ENCODE results near the gene SLC25A39.
"Not testable (repeated sequence)": the region's sequence is repeated elsewhere in the genome, so short reads cannot be mapped to it uniquely, and the experiment has no call there.

Gene SLC25A39

DNA sequence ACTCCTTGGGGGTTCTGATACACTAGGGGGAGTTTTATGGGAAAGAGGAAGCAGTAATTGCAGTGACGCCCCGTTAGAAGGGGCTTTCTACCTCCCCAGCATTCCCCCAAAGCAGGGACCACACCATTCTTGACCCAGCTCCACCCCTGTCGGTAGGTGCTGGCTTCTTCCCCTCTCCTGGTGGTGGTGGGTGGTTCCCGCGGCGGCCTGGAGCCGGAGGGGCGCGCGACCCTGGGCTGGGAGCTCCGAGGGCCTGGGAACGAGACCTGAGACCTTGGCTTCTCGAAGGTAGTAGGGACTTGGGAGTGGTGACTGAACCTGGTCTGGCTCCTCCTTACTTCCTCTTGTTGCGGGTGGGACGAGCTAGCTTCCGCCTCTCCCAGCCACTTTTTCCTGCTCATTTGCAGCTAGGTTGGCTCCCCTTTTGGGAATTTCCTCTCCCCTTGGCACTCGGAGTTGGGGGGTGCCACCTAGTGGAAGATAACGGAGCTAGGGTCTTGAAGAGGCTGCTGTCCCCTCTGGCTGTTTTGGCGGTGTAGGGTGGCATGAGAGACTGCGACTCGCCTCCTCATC lies 20.9 kb upstream of the SLC25A39 start:
- Histone ChIP-seq H3K36me3 (ENCODE audit: control insufficient read depth, insufficient read depth, low read length) (peaks cover 9% of the 10 kb centered on the region), H3K4me1 (ENCODE audit: control insufficient read depth, insufficient read depth, low read length, poor library complexity, severe bottlenecking) (peaks cover 7% of the 10 kb centered on the region), H3K27ac (ENCODE audit: low read depth, low read length, severe bottlenecking) (peak overlapping the region; percentile 66), H3K4me3 (ENCODE audit: extremely low read depth, insufficient read depth, low read length, poor library complexity, severe bottlenecking) (peak overlapping the region; percentile 91), H3K9me3 (ENCODE audit: control insufficient read depth, low read length) (no peaks in the 10 kb centered on the region)
- WGBS, 2 experiments (ENCODE audit: insufficient coverage in 2 of 2) = 0% methylated on average over 5 to 8 of the region's 21 CpGs

DNA sequence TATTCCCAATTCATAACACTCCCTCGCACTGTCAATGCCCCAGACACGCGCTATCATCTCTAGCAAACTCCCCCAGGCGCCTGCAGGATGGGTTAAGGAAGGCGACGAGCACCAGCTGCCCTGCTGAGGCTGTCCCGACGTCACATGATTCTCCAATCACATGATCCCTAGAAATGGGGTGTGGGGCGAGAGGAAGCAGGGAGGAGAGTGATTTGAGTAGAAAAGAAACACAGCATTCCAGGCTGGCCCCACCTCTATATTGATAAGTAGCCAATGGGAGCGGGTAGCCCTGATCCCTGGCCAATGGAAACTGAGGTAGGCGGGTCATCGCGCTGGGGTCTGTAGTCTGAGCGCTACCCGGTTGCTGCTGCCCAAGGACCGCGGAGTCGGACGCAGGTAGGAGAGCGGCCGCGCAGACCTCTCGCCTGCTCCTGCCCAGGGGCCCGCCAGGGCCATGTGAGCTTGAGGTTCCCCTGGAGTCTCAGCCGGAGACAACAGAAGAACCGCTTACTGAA lies 20.4 kb upstream of the SLC25A39 start, which contains the start of gene GRN:
GRN (plus strand) TSS at position 364 of the 515 bp plus-strand sequence. CDS start 3,863 bp downstream, outside the sequence.
- H3K4me3 ChIP-seq (ENCODE audit: extremely low read depth, insufficient read depth, low read length, poor library complexity, severe bottlenecking) = peak within 1 kb of the TSS; percentile 91
- H3K27ac ChIP-seq (ENCODE audit: low read depth, low read length, severe bottlenecking) = peak within 1 kb of the TSS; percentile 66
- no peaks in the 10 kb centered on the region for H3K9me3 ChIP-seq (ENCODE audit: control insufficient read depth, low read length)
- peaks cover 7% of the 10 kb centered on the region for H3K4me1 ChIP-seq (ENCODE audit: control insufficient read depth, insufficient read depth, low read length, poor library complexity, severe bottlenecking)
- peaks cover 5% of the 10 kb centered on the region for H3K36me3 ChIP-seq (ENCODE audit: control insufficient read depth, insufficient read depth, low read length)
- WGBS, 2 experiments (ENCODE audit: insufficient coverage in 2 of 2) = 0 to 1% methylated on average over 15 to 20 of the region's 26 CpGs

DNA sequence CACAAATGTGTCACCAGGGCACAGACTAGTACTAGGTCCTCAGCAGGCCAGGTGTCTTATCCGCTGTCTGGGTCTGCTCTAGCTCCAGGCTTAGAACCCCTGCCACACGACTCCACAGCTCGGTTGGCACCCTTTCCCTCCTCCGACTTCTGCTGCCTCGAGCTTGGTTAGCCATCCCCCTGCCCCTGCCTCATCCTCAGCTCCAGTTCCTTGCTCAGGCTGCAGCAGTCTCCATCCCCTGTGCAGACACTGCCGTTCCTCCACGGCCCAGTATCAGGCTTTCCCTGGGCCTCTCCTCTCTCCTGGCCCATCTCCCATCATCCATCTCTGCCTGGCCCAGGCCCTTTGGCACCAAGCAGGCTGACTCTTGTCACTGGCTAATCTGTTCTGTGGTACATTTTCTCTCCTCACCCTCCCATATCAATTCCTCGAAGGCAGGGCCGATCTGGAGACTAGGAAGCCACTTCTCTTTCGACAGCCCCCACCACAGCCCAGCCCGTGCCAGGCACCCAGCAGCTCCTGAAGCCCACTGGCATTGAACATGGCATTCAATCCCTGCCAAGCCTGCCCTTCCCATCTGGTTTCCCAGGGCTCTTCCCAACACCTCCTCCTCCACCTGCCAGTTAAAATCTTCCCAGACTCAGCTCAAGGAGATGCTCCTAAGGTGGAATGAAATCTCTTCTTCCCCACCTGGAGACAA lies 19.0 kb upstream of the SLC25A39 start:
- H3K27ac ChIP-seq (ENCODE audit: low read depth, low read length, severe bottlenecking) = no peak overlapping the region
- no peaks in the 10 kb centered on the region for H3K9me3 ChIP-seq (ENCODE audit: control insufficient read depth, low read length)
- no peaks in the 10 kb centered on the region for H3K36me3 ChIP-seq (ENCODE audit: control insufficient read depth, insufficient read depth, low read length)
- H3K4me1 ChIP-seq (ENCODE audit: control insufficient read depth, insufficient read depth, low read length, poor library complexity, severe bottlenecking) = peaks cover 7% of the 10 kb centered on the region
- no peak overlapping the region for H3K4me3 ChIP-seq (ENCODE audit: extremely low read depth, insufficient read depth, low read length, poor library complexity, severe bottlenecking)
- WGBS, 2 experiments (ENCODE audit: insufficient coverage in 2 of 2) = 82 to 83% methylated on average over 6 to 11 of the region's 11 CpGs

DNA sequence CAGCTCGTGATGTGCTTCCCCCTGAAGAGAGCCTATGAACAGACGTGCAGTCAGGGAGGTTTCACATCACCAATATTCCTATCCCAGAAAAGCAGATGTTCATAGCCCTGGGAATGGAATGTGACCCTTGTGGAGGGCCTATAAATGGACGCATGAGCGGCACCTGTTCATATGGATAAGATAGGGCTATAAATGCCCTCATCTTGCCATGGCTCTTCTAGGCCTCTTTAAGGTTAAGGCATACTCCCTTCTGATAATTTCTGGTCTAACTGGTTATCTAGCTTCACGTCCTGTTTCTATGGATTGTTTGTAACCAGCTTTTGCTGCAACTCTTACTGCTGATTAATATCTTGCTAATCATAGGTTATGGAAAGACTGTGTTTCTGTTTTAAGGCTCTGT lies 15.9 kb upstream of the SLC25A39 start:
- 100% methylated on average over 2 to 3 of the region's 5 CpGs for WGBS, 2 experiments (ENCODE audit: insufficient coverage in 2 of 2)
- not testable (repeated sequence) for H3K4me3 ChIP-seq (ENCODE audit: extremely low read depth, insufficient read depth, low read length, poor library complexity, severe bottlenecking); H3K36me3 ChIP-seq (ENCODE audit: control insufficient read depth, insufficient read depth, low read length); H3K9me3 ChIP-seq (ENCODE audit: control insufficient read depth, low read length); H3K27ac ChIP-seq (ENCODE audit: low read depth, low read length, severe bottlenecking); H3K4me1 ChIP-seq (ENCODE audit: control insufficient read depth, insufficient read depth, low read length, poor library complexity, severe bottlenecking)

DNA sequence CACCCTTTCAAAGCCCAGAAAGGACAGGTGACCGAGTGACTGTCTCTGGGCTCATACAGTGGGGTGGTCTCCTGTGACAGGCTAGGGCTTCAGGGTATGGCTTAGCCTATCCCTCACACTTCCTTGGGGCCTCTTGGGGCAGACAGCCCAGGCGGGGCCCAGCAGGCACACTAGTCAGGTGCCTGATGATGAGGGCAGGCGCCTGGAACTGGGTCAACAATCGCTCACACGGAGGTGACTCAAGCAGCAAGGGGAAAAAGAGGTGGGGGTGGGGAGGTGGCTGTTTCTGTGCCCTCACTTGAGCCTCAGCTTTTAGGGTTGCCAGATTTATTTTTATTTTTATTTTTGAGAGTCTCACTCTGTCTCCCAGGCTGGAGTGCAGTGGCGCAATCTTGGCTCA lies 14.1 kb upstream of the SLC25A39 start:
- H3K36me3 ChIP-seq (ENCODE audit: control insufficient read depth, insufficient read depth, low read length) = no peaks in the 10 kb centered on the region
- no peak overlapping the region for H3K27ac ChIP-seq (ENCODE audit: low read depth, low read length, severe bottlenecking)
- no peaks in the 10 kb centered on the region for H3K9me3 ChIP-seq (ENCODE audit: control insufficient read depth, low read length)
- no peaks in the 10 kb centered on the region for H3K4me1 ChIP-seq (ENCODE audit: control insufficient read depth, insufficient read depth, low read length, poor library complexity, severe bottlenecking)
- H3K4me3 ChIP-seq (ENCODE audit: extremely low read depth, insufficient read depth, low read length, poor library complexity, severe bottlenecking) = no peak overlapping the region
- 69 to 83% methylated on average over 2 to 4 of the region's 6 CpGs for WGBS, 2 experiments (ENCODE audit: insufficient coverage in 2 of 2)

DNA sequence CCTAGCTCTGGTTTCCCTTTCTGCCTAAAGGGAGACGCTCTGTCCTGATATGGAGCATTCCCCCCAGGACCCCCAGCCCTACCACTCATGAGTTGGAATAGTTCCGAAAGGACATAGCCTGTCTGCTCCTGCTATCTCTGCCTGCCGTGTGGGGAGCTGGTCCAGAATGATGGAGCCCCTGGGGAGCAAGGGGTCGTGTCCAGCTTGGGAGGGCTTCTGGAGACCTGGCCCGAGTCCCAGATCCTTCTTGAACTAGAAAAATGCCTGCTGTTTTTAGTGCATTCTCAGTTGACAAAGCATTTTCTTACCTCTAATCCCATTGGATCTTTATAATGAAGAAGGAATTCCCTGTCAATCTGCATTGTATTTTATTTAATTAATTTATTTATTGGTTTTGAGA lies 11.3 kb upstream of the SLC25A39 start:
- Histone ChIP-seq H3K27ac (ENCODE audit: low read depth, low read length, severe bottlenecking) (no peak overlapping the region), H3K9me3 (ENCODE audit: control insufficient read depth, low read length) (no peaks in the 10 kb centered on the region), H3K36me3 (ENCODE audit: control insufficient read depth, insufficient read depth, low read length) (no peaks in the 10 kb centered on the region), H3K4me3 (ENCODE audit: extremely low read depth, insufficient read depth, low read length, poor library complexity, severe bottlenecking) (no peak overlapping the region), H3K4me1 (ENCODE audit: control insufficient read depth, insufficient read depth, low read length, poor library complexity, severe bottlenecking) (no peaks in the 10 kb centered on the region)
- 53 to 60% methylated on average over 3 to 4 of the region's 5 CpGs for WGBS, 2 experiments (ENCODE audit: insufficient coverage in 2 of 2)

DNA sequence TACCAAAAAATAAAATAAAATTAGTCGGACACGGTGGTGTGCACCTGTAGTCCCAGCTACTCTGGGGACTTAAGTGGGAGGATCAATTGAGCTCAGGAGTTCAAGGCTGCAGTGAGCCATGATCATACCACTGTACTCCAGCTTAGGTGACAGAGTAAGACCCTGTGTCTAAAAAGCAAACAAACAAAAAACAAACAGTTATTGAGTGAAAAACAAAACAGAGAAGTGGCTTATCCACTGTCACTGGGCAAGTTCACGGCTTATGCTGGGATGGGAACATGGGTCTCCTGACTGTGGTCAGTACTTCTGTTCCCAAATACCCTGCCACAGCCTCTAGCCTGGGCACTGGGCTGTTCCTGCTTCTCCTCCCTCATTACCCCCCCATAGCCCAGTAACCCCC lies 10.9 kb upstream of the SLC25A39 start:
- H3K4me3 ChIP-seq (ENCODE audit: extremely low read depth, insufficient read depth, low read length, poor library complexity, severe bottlenecking) = no peak overlapping the region
- no peaks in the 10 kb centered on the region for H3K9me3 ChIP-seq (ENCODE audit: control insufficient read depth, low read length)
- H3K27ac ChIP-seq (ENCODE audit: low read depth, low read length, severe bottlenecking) = no peak overlapping the region
- H3K36me3 ChIP-seq (ENCODE audit: control insufficient read depth, insufficient read depth, low read length) = no peaks in the 10 kb centered on the region
- H3K4me1 ChIP-seq (ENCODE audit: control insufficient read depth, insufficient read depth, low read length, poor library complexity, severe bottlenecking) = no peaks in the 10 kb centered on the region
- WGBS, 2 experiments (ENCODE audit: insufficient coverage in 2 of 2) = 84 to 97% methylated on average over 3 of the region's 3 CpGs

DNA sequence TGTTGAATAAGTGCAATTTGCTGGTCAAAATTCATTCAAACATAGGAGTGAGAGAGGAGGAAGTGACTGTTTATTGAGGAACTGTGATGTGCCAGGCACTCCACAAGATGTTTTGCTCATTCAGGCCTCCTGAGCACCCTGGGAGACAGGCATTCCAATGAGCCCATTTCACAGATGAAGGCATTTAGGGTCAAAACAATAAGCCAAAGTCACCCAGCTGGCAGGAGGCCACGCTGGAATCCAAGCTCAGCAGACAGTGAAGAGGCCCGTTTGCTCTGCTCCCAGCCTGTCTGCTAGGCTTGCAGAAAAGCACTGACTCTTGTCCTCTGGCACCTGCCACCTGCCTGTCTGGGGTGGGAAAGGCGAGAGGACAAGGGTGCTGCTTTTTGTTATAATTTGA lies 10.1 kb upstream of the SLC25A39 start:
- WGBS, 2 experiments (ENCODE audit: insufficient coverage in 2 of 2) = 48 to 55% methylated on average over 2 to 3 of the region's 3 CpGs
- no peak overlapping the region for H3K27ac ChIP-seq (ENCODE audit: low read depth, low read length, severe bottlenecking)
- no peaks in the 10 kb centered on the region for H3K9me3 ChIP-seq (ENCODE audit: control insufficient read depth, low read length)
- H3K4me3 ChIP-seq (ENCODE audit: extremely low read depth, insufficient read depth, low read length, poor library complexity, severe bottlenecking) = no peak overlapping the region
- no peaks in the 10 kb centered on the region for H3K36me3 ChIP-seq (ENCODE audit: control insufficient read depth, insufficient read depth, low read length)
- H3K4me1 ChIP-seq (ENCODE audit: control insufficient read depth, insufficient read depth, low read length, poor library complexity, severe bottlenecking) = no peaks in the 10 kb centered on the region

DNA sequence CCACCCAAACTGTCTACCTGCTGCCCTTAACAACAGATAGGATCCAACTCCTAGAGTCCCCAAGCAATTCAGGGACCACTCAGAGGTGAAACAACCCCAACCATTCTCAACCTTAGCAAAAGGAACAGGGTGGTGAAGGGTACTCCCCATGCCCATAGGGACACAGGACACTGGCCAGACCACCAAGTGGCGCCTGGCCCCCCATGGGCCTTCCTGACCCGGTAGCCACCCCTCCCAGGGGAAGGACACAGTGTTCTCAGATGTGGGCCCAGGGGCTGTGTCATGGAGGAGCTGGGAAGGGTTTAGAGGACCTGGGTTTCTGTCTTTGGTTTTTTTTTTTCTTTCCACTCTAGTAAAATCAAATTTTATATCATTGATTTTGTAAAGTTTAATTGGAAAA lies 9.7 kb upstream of the SLC25A39 start:
- H3K4me1 ChIP-seq (ENCODE audit: control insufficient read depth, insufficient read depth, low read length, poor library complexity, severe bottlenecking) = no peaks in the 10 kb centered on the region
- H3K27ac ChIP-seq (ENCODE audit: low read depth, low read length, severe bottlenecking) = no peak overlapping the region
- no peaks in the 10 kb centered on the region for H3K9me3 ChIP-seq (ENCODE audit: control insufficient read depth, low read length)
- no peak overlapping the region for H3K4me3 ChIP-seq (ENCODE audit: extremely low read depth, insufficient read depth, low read length, poor library complexity, severe bottlenecking)
- 83% methylated on average over 1 of the region's 2 CpGs; no CpG with 5 or more reads in 1 of the 2 experiments for WGBS, 2 experiments (ENCODE audit: insufficient coverage in 2 of 2)
- no peaks in the 10 kb centered on the region for H3K36me3 ChIP-seq (ENCODE audit: control insufficient read depth, insufficient read depth, low read length)

DNA sequence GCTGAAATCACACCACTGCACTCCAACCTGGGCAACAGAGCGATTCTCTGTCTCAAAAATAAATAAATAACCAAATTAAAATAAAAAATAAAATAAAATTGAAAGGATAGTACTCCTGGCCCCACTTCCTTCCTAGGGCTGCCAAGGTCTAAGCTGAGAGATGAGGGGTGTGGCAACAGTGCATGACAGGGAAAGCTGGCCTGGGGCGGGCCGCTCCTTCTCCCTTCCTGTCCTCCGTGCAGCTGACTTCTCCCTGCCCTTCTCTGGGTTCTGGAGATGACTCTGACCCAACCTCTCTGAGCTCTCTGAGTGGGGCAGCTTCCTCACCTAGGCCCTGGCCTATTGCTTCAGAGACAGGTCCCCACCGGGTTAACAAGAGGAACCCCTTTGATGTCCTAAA lies 8.7 kb upstream of the SLC25A39 start:
- H3K27ac ChIP-seq (ENCODE audit: low read depth, low read length, severe bottlenecking) = no peak overlapping the region
- no peak overlapping the region for H3K4me3 ChIP-seq (ENCODE audit: extremely low read depth, insufficient read depth, low read length, poor library complexity, severe bottlenecking)
- WGBS, 2 experiments (ENCODE audit: insufficient coverage in 2 of 2) = 77 to 92% methylated on average over 4 of the region's 5 CpGs
- no peaks in the 10 kb centered on the region for H3K4me1 ChIP-seq (ENCODE audit: control insufficient read depth, insufficient read depth, low read length, poor library complexity, severe bottlenecking)
- H3K36me3 ChIP-seq (ENCODE audit: control insufficient read depth, insufficient read depth, low read length) = no peaks in the 10 kb centered on the region
- H3K9me3 ChIP-seq (ENCODE audit: control insufficient read depth, low read length) = no peaks in the 10 kb centered on the region

DNA sequence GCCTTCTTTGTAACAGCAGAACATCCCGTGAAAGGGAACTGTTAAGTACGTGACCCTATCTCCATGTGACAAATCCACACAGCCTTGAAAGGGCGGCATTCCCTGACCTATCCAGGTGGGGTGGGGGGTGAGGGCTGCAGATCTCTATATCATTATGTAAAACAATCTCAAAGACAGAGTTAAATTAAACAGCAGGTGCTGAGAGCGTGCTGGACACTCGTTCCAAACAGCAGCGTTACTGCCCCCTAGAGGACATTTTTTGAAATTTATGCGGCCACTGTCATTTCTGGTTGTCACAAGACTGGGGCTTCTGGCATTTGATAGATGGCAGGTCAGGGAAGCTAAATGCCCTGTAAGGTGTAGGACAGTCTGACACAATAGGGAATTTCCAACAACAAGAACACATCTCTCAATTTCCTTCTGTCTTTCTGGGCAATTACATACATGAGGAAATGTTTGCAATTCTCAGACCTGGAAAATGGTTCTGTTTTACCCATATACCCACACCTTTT lies 6.7 kb upstream of the SLC25A39 start:
- Histone ChIP-seq H3K4me1 (ENCODE audit: control insufficient read depth, insufficient read depth, low read length, poor library complexity, severe bottlenecking) (no peaks in the 10 kb centered on the region), H3K27ac (ENCODE audit: low read depth, low read length, severe bottlenecking) (no peak overlapping the region), H3K9me3 (ENCODE audit: control insufficient read depth, low read length) (no peaks in the 10 kb centered on the region), H3K4me3 (ENCODE audit: extremely low read depth, insufficient read depth, low read length, poor library complexity, severe bottlenecking) (no peak overlapping the region), H3K36me3 (ENCODE audit: control insufficient read depth, insufficient read depth, low read length) (no peaks in the 10 kb centered on the region)
- WGBS, 2 experiments (ENCODE audit: insufficient coverage in 2 of 2) = 0 to 3% methylated on average over 3 to 4 of the region's 7 CpGs
